Measurements from ENCODE around the gene PRKN.
"Not testable (repeated sequence)": the region's sequence is repeated elsewhere in the genome, so short reads cannot be mapped to it uniquely, and the experiment has no call there.

The PRKN gene

GRCh38 chr6:162421004-162421403 is 306.6 kb downstream of the PRKN start:
- no peak for DNase-seq

DNA sequence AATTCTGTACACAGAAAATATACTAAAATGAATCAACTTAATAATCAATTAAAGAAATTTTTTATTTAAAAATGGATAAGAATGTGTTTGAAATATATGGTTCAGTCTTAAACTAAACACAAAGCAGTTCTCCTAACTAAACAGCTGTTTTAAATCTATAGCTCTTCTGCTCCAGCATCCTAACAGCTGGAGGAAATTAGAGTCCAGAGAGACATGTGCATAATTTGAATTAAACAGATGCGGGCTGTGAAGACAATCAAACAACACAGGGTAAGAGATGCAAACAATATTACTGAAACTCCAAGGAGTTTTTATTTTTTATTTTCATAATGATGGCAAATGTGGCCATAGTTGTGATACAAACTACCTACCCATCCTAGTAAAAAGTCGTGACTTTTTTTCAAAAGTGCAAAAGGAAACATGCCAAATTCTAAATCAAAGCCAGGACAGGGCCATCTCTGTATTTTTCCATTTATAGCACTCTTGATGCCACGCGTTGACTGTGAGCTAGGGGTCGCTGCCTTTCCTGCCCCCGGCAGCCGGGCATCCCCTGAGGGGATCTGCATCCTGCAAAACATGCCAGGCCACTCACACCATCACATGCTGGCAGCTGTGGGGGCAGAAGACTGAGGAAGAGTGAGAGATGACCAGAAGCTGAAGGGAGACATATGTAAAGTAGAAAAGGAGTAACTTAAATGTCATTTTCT is 310.6 kb downstream of the PRKN start:
- no peak for DNase-seq

DNA sequence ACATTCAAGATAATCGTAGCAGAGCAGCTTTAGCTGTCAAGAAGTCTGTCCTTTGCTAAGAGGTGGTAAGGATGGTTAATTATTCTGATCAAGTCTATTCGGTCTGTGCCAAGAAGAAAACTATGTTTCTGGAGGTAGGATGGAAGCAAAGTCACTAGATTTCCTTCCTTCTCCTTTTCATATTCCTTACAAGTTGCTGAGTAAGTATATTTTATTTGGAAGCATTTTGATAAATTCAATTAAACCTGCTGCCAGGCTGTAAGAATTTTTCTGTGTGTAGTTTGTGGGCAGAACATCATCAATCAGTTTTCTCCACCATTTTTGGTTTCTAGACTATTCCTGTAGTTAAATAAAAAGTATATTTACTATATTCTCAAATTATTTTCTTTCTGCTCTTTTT is 311.3 kb downstream of the PRKN start:
- no peak for DNase-seq

DNA sequence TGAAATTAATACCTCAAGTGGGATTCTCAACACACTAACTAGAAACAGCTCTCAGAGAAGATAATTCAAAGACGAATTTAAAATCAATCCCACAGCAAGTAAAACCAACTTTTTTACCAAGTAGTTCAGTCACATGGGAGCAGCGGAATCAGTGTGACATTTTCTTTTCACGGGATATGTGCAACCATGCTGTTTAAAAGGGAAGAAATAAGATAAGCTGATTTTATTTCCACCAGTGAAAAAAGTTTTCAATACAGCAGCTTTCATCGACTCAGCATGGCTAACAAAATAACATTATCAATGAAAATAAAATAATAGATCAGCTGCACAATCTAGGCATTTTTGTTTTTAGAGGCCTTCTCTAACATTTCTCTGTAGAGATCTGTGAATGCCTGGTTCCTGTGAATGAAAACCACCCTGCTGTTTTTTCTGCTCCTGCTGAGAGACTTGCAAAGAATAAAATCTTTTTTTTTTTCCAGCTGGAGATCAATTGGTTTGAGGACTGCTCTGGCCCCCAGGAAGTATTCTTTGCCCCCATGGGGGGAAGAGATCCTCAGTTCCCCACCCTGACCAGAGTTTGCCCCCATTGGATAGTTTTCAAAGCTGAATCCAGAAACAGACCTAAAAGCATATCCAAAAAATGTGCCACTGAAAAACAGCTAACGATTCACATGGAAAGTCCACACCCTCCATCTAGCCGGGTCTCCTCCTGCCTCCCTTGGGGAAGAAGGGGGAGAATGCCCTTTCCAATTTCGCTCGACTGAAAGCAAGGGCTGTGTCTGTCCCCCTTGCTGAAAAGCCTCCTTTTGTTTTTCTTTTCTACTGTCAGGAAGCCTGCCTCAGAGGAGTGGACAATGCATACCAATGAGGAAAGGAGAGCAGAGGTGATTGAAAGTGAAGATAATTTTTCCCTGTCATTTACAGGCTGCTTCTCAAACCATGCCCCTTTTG is 317.6 kb downstream of the PRKN start:
- no peak for DNase-seq

GRCh38 chr6:162408826-162409535 is 318.6 kb downstream of the PRKN start:
- DNase-seq, result no peak

DNA sequence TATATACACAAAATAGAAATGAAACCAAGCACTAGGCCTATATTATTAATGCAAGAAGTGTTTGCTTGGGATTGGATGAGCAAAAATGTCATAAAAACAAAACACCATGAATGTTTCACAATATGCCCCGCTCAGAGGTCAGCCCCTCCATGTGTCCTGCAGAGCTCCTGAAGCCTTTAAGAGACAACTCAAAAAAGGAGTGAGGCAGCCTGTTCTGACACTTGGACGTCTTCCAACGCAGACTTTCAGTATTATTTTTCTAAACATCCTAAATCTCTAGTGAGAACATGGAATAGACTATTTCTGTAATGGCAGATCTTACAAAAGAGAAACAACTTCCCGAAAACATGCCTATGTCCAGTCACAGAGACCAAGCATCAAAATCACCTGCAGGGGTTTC is 322.6 kb downstream of the PRKN start:
- no peak for DNase-seq

- no peak for DNase-seq
Observed at GRCh38 chr6:162403031-162403430, 324.5 kb downstream of the PRKN start.

DNA sequence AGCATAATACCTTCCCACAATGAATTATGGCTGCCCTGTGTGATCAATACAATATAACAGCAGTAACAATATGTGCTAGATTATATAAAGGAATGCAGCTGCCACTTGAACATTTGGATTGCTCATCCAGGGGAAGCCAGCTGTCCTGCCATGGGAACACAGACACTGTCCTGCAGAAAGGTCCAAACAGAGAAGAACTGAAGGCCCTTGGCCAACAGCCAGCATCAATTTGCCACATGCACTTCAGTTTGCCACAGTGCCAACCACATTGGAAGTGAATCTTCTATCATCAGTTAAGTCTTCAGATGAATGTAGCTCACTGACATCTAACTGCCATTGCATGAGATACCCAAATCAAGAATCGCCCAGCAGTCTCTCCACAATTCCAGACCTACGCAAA is 332.4 kb downstream of the PRKN start:
- no peak for DNase-seq

- DNase-seq, result not testable (repeated sequence)
Observed at GRCh38 chr6:162390961-162391811, 336.4 kb downstream of the PRKN start.

- no peak for DNase-seq
Observed at GRCh38 chr6:162389343-162390085, 338.1 kb downstream of the PRKN start.

DNA sequence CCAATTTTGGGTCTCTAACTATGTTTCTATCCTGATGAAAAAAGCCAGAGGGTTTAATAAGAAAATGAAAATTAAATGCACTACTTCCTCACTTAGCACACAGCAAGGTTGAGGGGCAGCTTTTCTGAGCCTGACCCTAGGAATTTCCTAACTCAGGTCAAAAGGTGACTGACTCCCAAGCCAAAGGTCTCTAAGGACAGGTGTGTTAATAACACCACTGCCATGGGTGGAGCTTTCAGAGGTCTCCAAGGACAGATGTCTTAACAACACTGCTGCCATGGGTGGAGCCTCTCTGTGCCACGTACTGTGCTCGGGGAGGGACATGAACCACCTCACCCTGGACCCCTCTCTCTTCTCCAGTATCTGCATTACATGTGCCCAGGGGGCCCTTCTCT is 339.2 kb downstream of the PRKN start:
- no peak for DNase-seq

- DNase-seq, result no peak
Observed at GRCh38 chr6:162387718-162388382, 339.7 kb downstream of the PRKN start.

- DNase-seq, result no peak
Observed at GRCh38 chr6:162385980-162386379, 341.6 kb downstream of the PRKN start.

- DNase-seq, result no peak
Observed at GRCh38 chr6:162379757-162380409, 347.7 kb downstream of the PRKN start.

- no peak for DNase-seq
Observed at GRCh38 chr6:162377735-162378134, 349.8 kb downstream of the PRKN start.

GRCh38 chr6:162373868-162374267 is 353.7 kb downstream of the PRKN start:
- DNase-seq, result no peak

- DNase-seq, result no peak
Observed at GRCh38 chr6:162373192-162373591, 354.4 kb downstream of the PRKN start.

DNA sequence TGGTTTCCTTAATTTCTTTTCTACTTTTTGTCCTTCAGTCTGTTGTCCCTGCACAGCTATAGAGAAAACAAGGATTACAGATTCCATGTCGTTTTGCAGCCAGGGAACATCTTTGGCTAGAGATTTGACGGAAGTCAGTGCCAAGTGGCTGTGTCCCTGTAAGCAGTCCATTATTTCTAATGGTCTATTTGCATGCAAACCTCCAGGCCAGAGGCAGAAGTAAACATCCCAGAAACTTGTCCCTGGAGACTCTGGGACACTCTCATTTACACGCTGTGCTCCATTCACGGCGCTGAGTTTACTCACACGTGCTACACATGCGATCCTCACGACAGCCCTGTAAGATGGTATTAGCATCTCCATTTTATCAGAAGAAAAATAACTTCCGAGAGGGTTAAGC is 355.5 kb downstream of the PRKN start:
- DNase-seq, result no peak

DNA sequence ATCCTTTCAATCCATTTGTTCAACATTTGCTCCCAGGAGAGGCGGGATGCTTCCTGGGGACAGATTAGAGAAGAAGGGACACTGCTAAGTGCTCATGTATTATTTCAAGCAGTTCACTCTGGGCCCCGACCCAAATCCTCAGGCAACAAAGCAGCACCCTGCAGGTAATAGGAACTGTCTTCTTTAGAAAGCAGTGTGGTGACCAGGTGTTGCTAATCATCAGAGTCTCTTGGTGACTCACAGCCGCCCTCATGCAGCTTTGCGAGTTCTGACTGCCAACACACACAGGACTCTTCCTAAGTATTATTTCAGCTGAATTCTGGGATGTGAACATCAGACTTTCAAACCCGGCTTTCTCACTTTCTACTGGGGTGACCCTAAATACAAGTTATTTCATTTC is 356.4 kb downstream of the PRKN start:
- no peak for DNase-seq

DNA sequence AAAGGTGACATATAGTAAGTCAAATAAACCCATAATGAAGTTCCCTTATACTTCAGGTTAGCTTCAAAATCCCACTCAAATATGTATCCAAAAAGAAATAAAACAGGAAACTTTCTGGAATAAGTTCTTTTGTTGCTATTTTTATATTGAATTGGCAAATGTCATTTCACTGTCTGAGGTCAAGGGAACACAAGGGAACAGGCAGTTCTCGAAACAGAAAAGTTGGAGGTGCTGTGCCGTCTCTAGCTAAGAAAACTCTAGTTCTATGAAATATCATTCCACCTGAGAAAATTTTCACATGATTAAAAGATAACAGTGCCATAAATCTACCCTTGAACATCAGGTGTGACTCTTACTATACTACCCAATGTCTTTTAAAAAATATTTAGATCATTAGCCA is 358.5 kb downstream of the PRKN start:
- no peak for DNase-seq

- no peak for DNase-seq
Observed at GRCh38 chr6:162364488-162364887, 363.1 kb downstream of the PRKN start.
